ENCODE measurements around the gene BLVRB. TPM values are rescaled to one million over a fixed set of nuclear protein-coding genes. Genes with fewer than 3 reads are reported as not detected.

The BLVRB gene
- polyA plus RNA-seq = 10 to 100 TPM; 30.8 to 52.5 (median 45.9) TPM

DNA sequence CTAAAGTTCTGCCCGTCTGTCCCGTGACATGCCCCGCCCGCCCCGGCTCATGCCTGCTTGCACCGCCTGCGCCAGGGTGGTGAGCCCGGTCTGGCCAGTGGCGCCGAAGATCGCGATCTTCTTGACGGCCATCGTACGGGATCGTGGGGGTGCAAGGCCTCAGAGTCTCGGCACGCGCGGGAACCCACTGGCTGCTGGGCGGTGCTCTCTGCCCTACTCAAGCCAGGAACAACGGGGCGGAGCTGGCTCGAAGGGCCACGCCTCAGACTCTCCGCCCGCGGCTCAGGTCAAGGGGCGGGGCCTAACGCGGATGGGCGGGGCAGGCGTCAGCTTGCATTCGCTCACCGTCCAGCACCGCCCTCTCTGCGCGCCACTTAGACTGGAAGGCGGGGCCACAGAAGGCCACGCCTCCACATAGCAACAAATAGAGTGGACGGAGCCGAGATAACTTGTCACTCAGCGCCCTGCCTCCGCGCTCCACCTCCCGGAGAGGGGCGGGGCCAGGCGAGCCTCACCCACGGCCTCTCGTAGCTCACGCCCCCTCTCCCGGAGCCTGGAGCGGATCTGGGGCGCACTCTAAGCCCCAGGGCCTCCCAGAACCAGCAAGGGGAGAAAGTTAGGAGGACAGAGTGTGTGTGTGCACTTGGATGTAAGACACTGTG, at the start of gene BLVRB:
TSS of gene BLVRB (minus strand) at position 189 of the 662 bp plus-strand sequence. CDS start at position 132, 57 bp downstream.
- no peaks in the 10 kb centered on the region for H3K36me3 Mint-ChIP-seq
- peak; percentile 99 for DNase-seq
- peak within 1 kb of the TSS; percentile 74 to 98 (median 94) for H3K27ac Mint-ChIP-seq
- peaks cover 30 to 46% (median 39%) of the 10 kb centered on the region in 3 donors for H3K27me3 Mint-ChIP-seq (ENCODE audit: low read depth in 3 of 3)
- peaks cover 0 to 5% (median 0%) of the 10 kb centered on the region in 6 donors for H3K9me3 Mint-ChIP-seq
- H3K4me3 Mint-ChIP-seq = peak within 1 kb of the TSS; percentile 70 to 85 (median 77)
- H3K4me1 Mint-ChIP-seq = peaks cover 25 to 26% of the 10 kb centered on the region in 2 donors

DNA sequence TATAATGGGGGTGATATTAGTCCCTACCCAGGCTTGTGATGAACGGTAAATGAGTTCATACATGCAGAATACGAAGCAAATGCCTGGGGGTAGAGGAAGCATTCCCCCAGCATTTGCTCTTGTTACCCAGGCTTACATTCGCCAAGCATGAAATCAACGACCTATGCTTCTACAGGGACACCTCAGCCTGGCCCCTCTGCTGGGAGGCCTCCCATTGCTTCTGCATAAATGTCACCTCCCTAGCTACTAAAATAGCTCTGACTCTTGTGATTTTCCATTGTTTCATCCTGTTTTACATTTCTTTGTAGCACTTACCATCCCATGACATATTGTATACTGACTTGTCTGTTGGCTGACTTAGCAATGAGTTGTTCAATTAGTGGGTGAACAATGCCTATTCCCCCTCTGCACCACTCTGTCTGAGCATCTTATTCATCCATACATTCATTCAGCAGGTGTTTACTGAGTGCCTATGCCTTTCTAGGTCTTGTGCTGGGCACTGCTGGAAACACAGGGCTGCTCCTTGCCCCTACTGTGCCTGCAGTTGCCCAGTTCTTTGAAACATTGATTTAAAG, 48.3 kb upstream of the BLVRB start:
- H3K4me3 Mint-ChIP-seq = no peak overlapping the region
- H3K27me3 Mint-ChIP-seq (ENCODE audit: low read depth in 3 of 3) = peaks cover 9 to 25% (median 12%) of the 10 kb centered on the region in 3 donors
- no peaks in the 10 kb centered on the region for H3K4me1 Mint-ChIP-seq
- H3K36me3 Mint-ChIP-seq = no peaks in the 10 kb centered on the region
- DNase-seq = no peak
- H3K9me3 Mint-ChIP-seq = no peaks in the 10 kb centered on the region
- no peak overlapping the region for H3K27ac Mint-ChIP-seq

DNA sequence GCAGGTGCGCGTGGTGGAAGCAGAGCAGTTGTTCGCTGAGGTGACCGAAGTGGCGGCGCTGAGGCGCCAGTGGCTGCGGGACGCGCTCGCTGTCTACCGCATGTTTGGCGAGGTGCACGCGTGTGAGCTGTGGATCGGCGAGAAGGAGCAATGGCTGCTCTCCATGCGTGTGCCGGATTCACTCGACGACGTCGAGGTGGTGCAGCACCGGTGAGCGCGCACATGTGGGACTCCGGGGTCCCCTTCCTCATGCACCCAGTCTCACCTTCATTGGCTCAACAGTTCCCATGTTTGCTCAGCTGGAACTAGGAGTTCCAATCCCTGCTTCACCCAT, 47.8 kb upstream of the BLVRB start:
- Mint-ChIP-seq H3K9me3 (no peaks in the 10 kb centered on the region), H3K4me1 (no peaks in the 10 kb centered on the region), H3K4me3 (no peak overlapping the region), H3K36me3 (no peaks in the 10 kb centered on the region), H3K27me3 (ENCODE audit: low read depth in 3 of 3) (peaks cover 12 to 28% (median 14%) of the 10 kb centered on the region in 3 donors), H3K27ac (no peak overlapping the region)
- DNase-seq = no peak

DNA sequence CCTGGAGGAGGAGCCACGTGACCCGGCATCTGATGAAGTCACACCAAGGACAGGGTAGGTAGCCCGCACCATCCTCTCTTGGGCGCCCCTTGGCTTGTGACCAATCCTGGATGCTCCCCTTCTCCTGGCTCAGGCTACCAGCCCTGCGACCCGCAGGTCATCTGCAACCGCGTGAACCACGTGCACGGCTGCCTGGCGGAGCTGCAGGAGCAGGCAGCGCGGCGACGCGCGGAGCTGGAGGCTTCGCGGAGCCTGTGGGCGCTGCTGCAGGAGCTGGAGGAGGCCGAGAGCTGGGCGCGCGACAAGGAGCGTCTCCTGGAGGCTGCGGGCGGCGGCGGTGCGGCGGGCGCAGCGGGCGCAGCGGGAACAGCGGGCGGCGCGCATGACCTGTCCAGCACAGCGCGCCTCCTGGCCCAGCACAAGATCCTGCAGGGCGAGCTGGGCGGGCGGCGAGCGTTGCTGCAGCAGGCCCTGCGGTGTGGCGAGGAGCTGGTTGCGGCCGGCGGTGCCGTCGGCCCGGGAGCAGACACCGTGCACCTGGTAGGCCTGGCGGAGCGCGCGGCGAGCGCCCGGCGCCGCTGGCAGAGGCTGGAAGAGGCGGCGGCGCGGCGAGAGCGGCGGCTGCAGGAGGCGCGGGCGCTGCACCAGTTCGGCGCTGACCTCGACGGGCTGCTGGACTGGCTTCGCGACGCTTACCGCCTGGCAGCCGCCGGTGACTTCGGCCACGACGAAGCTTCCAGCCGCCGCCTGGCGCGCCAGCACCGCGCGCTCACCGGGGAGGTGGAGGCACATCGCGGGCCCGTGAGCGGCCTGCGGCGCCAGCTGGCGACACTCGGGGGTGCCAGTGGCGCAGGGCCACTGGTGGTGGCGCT, 47.2 kb upstream of the BLVRB start:
- Mint-ChIP-seq H3K27me3 (ENCODE audit: low read depth in 3 of 3) (peaks cover 12 to 28% (median 16%) of the 10 kb centered on the region in 3 donors), H3K36me3 (no peaks in the 10 kb centered on the region), H3K9me3 (no peaks in the 10 kb centered on the region), H3K27ac (no peak overlapping the region), H3K4me1 (no peaks in the 10 kb centered on the region), H3K4me3 (no peak overlapping the region)
- no peak for DNase-seq

DNA sequence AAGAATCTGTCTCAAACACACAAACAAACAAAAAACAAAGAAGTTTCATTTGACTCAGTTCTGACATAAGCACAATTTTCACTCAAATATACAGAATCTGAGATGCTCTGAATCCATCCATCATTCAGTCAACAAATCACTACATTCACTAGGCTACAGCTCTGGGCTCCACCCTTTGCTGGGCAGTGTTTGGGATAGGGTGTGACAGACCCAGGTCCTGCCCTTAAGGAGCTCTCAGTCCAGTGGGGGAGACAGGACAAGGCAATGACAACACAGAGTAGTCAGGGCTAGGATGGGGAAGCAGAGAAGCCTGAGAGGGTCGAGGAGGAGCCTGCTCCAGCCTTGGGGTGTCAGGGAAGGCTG, 46.5 kb upstream of the BLVRB start:
- no peaks in the 10 kb centered on the region for H3K36me3 Mint-ChIP-seq

DNA sequence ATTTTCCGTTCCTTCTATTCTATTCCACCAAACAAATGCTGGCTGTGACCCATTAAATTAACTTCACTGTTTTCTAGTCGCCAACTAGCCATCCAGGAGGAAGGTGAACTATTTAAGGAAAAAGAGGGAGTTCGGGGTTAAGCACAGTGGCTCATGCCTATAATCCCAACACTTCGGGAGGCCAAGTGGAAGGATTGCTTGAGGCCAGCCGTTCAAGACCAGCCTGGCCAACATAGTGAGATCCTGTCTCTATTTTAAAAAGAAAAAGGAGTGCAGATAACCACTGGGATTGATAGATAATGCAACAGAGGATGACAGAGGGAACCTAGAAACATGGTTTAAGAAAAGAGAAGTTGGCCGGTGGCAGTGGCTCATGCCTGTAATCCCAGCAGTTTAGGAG, 45.9 kb upstream of the BLVRB start:
- DNase-seq = no peak
- Mint-ChIP-seq H3K9me3 (no peaks in the 10 kb centered on the region), H3K36me3 (no peaks in the 10 kb centered on the region), H3K4me1 (no peaks in the 10 kb centered on the region), H3K27ac (no peak overlapping the region), H3K4me3 (no peak overlapping the region), H3K27me3 (ENCODE audit: low read depth in 3 of 3) (peaks cover 9 to 28% (median 16%) of the 10 kb centered on the region in 3 donors)

More for the DNA sequence above, 46.5 kb upstream of the BLVRB start:
- Mint-ChIP-seq H3K9me3 (no peaks in the 10 kb centered on the region), H3K27me3 (ENCODE audit: low read depth in 3 of 3) (peaks cover 12 to 28% (median 16%) of the 10 kb centered on the region in 3 donors), H3K4me1 (no peaks in the 10 kb centered on the region), H3K27ac (no peak overlapping the region), H3K4me3 (no peak overlapping the region)
- no peak for DNase-seq

DNA sequence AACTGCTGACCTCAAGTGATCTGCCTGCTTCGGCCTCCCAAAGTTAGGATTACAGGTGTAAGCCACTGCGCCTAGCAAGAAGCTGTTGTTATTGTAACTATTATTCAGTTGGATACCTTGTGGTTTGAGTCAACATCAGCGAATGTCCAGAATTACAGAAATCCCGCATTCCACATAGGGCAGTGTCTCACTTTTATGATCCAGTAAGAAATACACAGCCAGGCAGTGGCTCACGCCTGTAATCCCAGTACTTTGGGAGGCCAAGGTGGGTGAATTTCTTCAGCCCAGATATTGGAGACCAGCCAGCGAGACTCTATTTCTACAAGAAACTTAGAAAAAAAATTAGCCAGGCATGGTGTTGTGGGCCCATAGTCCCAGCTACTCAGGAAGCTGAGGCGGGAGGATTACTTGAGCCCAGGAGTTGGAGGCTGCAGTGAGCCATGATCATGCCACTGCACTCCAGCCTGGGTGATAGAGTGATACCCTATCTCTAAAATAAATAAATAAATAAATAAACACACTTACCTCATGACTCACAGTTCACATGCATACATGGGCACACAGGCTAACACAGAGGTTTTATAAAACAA, 45.1 kb upstream of the BLVRB start:
- DNase-seq = no peak
- no peak overlapping the region for H3K27ac Mint-ChIP-seq
- H3K27me3 Mint-ChIP-seq (ENCODE audit: low read depth in 3 of 3) = peaks cover 9 to 31% (median 16%) of the 10 kb centered on the region in 3 donors
- no peaks in the 10 kb centered on the region for H3K36me3 Mint-ChIP-seq
- no peak overlapping the region for H3K4me3 Mint-ChIP-seq
- H3K4me1 Mint-ChIP-seq = no peaks in the 10 kb centered on the region
- H3K9me3 Mint-ChIP-seq = no peaks in the 10 kb centered on the region

DNA sequence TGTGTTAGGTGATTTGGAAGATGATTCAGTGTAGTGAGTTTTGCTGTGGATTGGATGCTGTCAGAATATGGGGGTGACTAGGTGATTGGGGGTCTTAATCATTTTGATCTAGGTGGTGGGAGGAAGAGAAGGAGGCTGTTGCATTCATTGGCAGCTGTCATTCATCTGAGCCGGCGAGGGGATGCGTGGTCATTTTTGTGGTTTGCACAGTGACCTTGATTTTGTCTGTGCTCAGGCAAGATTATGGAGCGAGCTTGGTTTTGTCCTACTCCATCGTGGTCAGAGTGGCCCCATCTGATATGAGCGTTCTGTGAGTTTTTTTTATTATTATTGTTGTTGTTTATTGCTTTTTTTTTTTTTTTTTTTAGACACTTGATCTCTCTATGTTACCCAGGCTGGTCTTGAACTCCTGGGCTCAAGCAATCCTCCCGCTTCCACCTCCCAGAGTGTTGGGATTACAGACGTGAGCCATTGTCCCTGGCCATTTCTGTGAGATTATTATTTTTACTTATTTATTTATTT, 43.3 kb upstream of the BLVRB start:
- H3K4me3 Mint-ChIP-seq = no peak overlapping the region
- H3K4me1 Mint-ChIP-seq = no peaks in the 10 kb centered on the region
- no peak overlapping the region for H3K27ac Mint-ChIP-seq
- DNase-seq = no peak
- H3K36me3 Mint-ChIP-seq = peaks cover 0 to 4% (median 0%) of the 10 kb centered on the region in 3 donors
- peaks cover 0 to 2% (median 0%) of the 10 kb centered on the region in 6 donors for H3K9me3 Mint-ChIP-seq
- H3K27me3 Mint-ChIP-seq (ENCODE audit: low read depth in 3 of 3) = peaks cover 9 to 34% (median 18%) of the 10 kb centered on the region in 3 donors

DNA sequence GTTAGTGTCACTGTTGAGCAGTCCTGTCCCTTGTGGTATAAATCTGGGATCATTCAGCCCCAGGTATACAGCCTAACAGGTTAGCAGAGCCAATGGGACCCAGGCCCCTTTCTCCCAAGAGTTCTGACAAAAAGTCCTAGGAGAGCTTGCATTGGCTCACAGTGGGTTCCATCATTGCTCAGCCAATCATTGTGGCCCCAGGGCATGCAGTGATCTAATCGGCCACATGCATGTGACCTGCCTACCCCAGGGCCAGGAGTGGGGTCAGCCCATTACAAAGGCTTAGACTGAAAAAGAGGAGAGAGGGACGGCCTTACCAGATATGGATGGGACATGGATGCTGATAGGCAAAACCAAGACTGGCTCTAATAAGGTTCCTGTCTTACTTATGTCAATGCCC, 42.3 kb upstream of the BLVRB start:
- Mint-ChIP-seq H3K9me3 (peaks cover 0 to 3% (median 0%) of the 10 kb centered on the region in 6 donors), H3K4me1 (no peaks in the 10 kb centered on the region), H3K4me3 (no peak overlapping the region), H3K27me3 (ENCODE audit: low read depth in 3 of 3) (peaks cover 9 to 31% (median 18%) of the 10 kb centered on the region in 3 donors), H3K27ac (no peak overlapping the region), H3K36me3 (peaks cover 0 to 4% (median 0%) of the 10 kb centered on the region in 3 donors)
- DNase-seq = no peak

DNA sequence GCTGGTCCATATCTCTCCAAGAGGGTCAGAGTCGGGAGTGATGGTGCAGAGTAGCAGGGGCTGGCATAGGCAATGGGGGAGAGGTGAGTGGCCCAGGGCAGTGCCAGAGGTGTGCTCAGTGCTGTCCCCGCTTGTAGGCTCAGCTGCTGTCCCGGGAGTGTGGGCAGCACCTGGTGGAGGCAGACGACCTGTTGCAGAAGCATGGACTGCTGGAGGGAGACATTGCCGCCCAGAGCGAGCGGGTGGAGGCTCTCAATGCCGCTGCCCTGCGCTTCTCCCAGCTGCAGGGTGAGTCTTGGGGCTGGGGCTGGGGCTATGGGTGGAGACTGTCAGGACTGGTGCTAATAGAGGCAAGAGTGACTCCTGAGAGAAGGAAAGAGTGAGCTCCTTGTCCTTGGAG, 40.6 kb upstream of the BLVRB start:
- peak overlapping the region in 1 of 6 donors; percentile 1 for H3K27ac Mint-ChIP-seq
- DNase-seq = no peak
- H3K4me3 Mint-ChIP-seq = no peak overlapping the region
- H3K9me3 Mint-ChIP-seq = peaks cover 0 to 3% (median 0%) of the 10 kb centered on the region in 6 donors
- H3K27me3 Mint-ChIP-seq (ENCODE audit: low read depth in 3 of 3) = peaks cover 8 to 27% (median 13%) of the 10 kb centered on the region in 3 donors
- H3K4me1 Mint-ChIP-seq = no peaks in the 10 kb centered on the region
- peaks cover 0 to 4% (median 0%) of the 10 kb centered on the region in 3 donors for H3K36me3 Mint-ChIP-seq

DNA sequence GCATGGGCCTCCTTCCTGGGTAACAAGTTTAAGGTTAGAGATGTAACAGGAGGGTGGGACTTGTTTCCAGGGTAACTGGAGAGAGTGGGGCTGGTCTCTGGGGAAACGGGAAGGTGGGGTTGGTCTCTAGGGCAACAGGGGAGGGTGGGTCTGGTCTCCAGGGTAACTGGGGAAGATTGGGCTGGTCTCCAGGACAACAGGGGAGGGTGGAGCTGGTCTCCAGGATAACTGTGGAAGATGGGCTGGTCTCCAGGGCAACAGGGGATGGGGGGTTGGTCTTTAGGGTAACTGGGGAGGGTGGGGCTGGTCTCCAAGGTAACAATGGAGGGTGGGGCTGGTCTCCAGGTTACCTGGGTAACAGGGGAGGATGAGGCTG, 37.8 kb upstream of the BLVRB start:
- Mint-ChIP-seq H3K4me3 (no peak overlapping the region), H3K36me3 (peaks cover 0 to 4% (median 0%) of the 10 kb centered on the region in 3 donors), H3K27me3 (ENCODE audit: low read depth in 3 of 3) (peaks cover 6 to 23% (median 6%) of the 10 kb centered on the region in 3 donors), H3K27ac (no peak overlapping the region), H3K4me1 (no peaks in the 10 kb centered on the region), H3K9me3 (peaks cover 0 to 3% (median 0%) of the 10 kb centered on the region in 6 donors)
- DNase-seq = no peak

DNA sequence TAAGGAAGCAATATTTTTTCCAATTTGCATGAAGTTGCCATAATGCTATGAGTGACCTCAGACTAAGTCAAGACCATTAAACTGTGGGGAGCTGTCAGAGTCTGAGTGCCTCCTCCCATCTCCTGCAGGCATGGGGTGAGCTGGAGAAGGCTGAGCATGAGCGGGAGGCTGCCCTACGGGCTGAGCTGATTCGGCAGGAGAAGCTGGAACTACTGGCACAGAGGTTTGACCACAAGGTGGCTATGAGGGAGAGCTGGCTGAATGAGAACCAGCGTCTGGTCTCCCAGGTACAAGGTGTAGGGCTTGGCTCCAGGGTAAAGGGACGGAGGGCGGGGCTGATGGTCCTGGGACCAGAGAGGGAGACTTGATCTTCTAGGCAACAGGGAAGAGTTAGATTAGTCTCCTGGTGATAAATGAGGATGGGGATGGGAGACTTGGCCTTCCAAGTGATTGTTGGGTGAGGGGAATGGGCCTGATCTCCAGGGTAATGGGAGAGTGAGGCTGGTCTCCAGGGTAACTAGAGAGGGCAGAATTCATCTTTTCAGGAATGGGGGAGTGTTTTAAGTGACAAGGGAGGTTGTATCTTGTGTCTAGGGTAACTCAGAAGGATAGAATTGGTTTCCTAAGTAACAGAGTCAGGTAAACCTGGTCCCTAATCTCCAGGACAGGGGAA, 37.2 kb upstream of the BLVRB start:
- Mint-ChIP-seq H3K4me3 (no peak overlapping the region), H3K27ac (peak overlapping the region in 1 of 6 donors; percentile 45), H3K27me3 (ENCODE audit: low read depth in 3 of 3) (peaks cover 5 to 25% (median 6%) of the 10 kb centered on the region in 3 donors), H3K36me3 (peaks cover 0 to 4% (median 0%) of the 10 kb centered on the region in 3 donors), H3K9me3 (peaks cover 0 to 3% (median 0%) of the 10 kb centered on the region in 6 donors), H3K4me1 (no peaks in the 10 kb centered on the region)
- DNase-seq = no peak

DNA sequence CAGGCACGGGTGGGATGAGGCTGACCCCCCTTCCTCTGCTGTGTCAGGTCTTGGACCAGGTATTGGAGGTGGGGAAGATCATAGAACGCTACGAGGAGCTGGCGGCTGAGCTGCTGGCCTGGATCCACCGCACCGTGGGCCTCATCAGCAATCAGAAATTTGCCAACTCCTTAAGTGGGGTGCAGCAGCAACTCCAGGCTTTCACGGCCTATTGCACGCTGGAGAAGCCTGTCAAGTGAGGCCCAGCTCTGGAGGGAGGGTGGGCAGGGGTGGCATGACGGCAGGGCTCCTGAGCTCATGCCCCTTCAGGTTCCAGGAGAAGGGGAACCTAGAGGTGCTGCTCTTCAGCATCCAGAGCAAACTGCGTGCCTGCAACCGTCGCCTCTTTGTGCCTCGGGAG, 36.5 kb upstream of the BLVRB start:
- Mint-ChIP-seq H3K4me1 (no peaks in the 10 kb centered on the region), H3K27ac (no peak overlapping the region), H3K4me3 (no peak overlapping the region), H3K9me3 (peaks cover 0 to 3% (median 0%) of the 10 kb centered on the region in 6 donors), H3K36me3 (peaks cover 0 to 4% (median 0%) of the 10 kb centered on the region in 3 donors), H3K27me3 (ENCODE audit: low read depth in 3 of 3) (peaks cover 5 to 27% (median 6%) of the 10 kb centered on the region in 3 donors)
- DNase-seq = no peak
